Erythroblast (primary cell): ENCODE data around the gene NUDT22.

Experiments
- GATA1 ChIP-seq: IDR thresholded peaks from 2 replicates; pipeline ENCODE4 v1.6.1; 2011; ENCODE audit warnings: low read depth, mild to moderate bottlenecking, control low read depth, low read length, moderate library complexity
- POLR2A ChIP-seq: IDR thresholded peaks from 2 replicates; pipeline ENCODE4 v1.6.1; 2011; ENCODE audit warnings: mild to moderate bottlenecking, low read length

GRCh38 chr11:64223001-64223651, 2.9 kb upstream of the NUDT22 start:
- TF ChIP-seq POLR2A (no peak), GATA1 (no peak)
